SJCRH30 (cell line): ENCODE data around the gene EXOC6B. TPM values are rescaled to one million over a fixed set of nuclear protein-coding genes. Genes with fewer than 3 reads are reported as not detected.

Experiments
- DNase-seq, 2 experiments: peaks; one replicate each; pipeline ENCODE4 v3.0.0-alpha.2; 2015 to 2020
- H3K27ac ChIP-seq: fragments of 250-450 bp; sonication (Bioruptor Pico); 2 replicates; pipeline ENCODE4 v1.5.1; 2020; ENCODE audit warnings: mild to moderate bottlenecking, moderate library complexity
- H3K27me3 ChIP-seq: fragments of 250-450 bp; sonication (Bioruptor Pico); 2 replicates; pipeline ENCODE4 v1.5.1; 2020; ENCODE audit warnings: mild to moderate bottlenecking, moderate library complexity
- H3K36me3 ChIP-seq: fragments of 250-450 bp; sonication (Bioruptor Pico); 2 replicates; pipeline ENCODE4 v1.5.1; 2020; ENCODE audit warnings: mild to moderate bottlenecking, moderate library complexity
- H3K4me1 ChIP-seq: fragments of 250-450 bp; sonication (Bioruptor Pico); 2 replicates; pipeline ENCODE4 v1.5.1; 2020; ENCODE audit warnings: mild to moderate bottlenecking, moderate library complexity
- H3K4me3 ChIP-seq: fragments of 250-450 bp; sonication (Bioruptor Pico); 2 replicates; pipeline ENCODE4 v1.5.1; 2020; ENCODE audit warnings: mild to moderate bottlenecking, moderate library complexity
- H3K9me3 ChIP-seq: fragments of 250-450 bp; sonication (Bioruptor Pico); replicated peaks from 2 replicates; pipeline ENCODE4 v1.5.1; 2020; ENCODE audit warnings: mild to moderate bottlenecking, moderate library complexity
- total RNA-seq: library from RNA; depleted of rRNA; stranded (reverse); fragments of >200 nt; shearing (Covaris generic); gene quantifications from 2 replicates; pipeline ENCODE4 v1.2.3, GENCODE V29; 2014

Gene EXOC6B
- total RNA-seq, 1 experiment from 2014 or later, result 24.8 TPM

DNA sequence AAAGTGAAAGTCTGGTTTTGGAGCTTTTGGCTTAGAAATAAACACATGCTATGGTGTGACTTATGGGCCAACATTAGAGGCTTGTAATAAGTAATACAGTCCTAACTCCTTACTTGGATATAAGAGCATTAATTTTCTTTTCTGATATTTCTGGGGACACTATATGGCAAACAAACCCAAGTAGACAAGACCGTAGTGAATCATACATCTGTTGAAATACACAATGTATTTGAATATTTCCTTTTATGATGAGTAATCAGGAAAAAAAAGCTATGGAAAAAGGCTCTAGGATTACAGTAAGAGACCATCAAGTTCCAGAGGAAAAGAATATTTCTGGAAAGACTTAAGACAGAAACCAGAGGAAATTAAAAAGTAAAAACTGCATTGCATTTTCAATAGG is 532.2 kb downstream of the EXOC6B start:
- no peak for DNase-seq
- Histone ChIP-seq H3K27me3 (no peaks in the 10 kb centered on the region), H3K27ac (no peak overlapping the region), H3K36me3 (no peaks in the 10 kb centered on the region), H3K4me1 (no peaks in the 10 kb centered on the region), H3K4me3 (no peak overlapping the region), H3K9me3 (no peaks in the 10 kb centered on the region; the same call in 1 of the 2 replicates)

DNA sequence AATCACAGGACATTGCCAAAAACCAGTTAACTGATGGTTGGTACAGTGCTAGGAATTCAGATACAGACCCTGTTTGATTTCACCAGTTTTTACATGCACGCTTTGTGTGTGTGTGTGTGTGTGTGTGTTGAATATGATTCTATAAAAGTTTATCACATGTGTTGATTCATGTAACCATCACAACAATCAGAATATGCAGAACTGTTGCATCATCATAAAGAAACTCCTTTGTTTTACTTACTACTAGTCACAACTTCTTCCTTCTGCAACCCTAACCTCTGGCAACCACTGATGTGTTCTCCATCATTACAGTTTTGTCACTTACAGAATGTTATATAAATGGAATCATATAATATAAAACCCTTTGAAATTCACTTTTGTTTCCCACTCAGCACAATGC is 533.4 kb downstream of the EXOC6B start:
- DNase-seq, result no peak
- Histone ChIP-seq H3K4me3 (no peak overlapping the region), H3K27ac (no peak overlapping the region)

DNA sequence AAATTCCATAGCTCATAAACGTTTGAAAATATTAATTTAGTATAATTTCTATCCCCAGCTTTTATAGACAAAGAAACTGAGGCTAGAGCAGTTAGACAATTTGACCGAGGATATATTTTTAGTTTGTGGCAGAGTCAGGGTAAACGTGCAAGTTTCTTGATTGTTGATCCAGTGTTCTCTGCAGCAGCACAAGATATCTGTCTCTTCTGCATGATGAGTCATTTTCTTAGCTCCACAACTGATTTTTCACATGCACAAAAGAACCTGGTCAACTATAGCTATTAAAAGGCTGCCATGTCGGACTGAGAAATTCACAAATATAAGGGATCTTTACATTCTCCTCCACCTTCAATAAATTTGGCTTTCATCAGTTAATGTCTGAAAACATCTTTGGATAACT is 534.8 kb downstream of the EXOC6B start:
- Histone ChIP-seq H3K4me1 (no peaks in the 10 kb centered on the region), H3K36me3 (no peaks in the 10 kb centered on the region), H3K9me3 (no peaks in the 10 kb centered on the region; the same call in 1 of the 2 replicates), H3K4me3 (no peak overlapping the region), H3K27me3 (no peaks in the 10 kb centered on the region), H3K27ac (no peak overlapping the region)
- no peak for DNase-seq

More for the DNA sequence above, 533.4 kb downstream of the EXOC6B start:
- Histone ChIP-seq H3K9me3 (no peaks in the 10 kb centered on the region; the same call in 1 of the 2 replicates), H3K27me3 (no peaks in the 10 kb centered on the region), H3K4me1 (no peaks in the 10 kb centered on the region), H3K36me3 (no peaks in the 10 kb centered on the region)

DNA sequence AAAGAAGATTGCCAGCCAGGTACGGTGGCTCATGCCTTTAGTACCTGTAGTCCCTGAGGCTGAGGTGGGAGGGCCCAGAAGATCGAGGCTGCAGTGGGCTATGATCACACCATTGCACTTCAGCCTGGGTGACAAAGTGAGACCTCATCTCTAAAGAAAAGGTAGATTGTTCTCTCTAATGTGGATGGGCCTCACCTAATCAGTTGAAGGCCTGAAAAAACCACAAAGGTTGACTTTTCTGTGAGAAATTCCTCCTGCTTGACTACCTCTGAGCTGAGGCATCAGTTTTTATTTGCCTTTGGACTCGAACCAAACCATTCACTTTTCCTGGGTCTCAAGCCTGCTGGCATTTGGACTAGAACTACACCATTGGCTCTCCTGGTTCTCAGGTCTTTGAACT is 536.1 kb downstream of the EXOC6B start:
- Histone ChIP-seq H3K4me1 (no peaks in the 10 kb centered on the region), H3K27ac (no peak overlapping the region), H3K9me3 (0 out of 2 replicates have a peak, but pooled peaks cover 2% of the 10 kb centered on the region), H3K27me3 (no peaks in the 10 kb centered on the region), H3K36me3 (no peaks in the 10 kb centered on the region), H3K4me3 (no peak overlapping the region)
- no peak for DNase-seq

DNA sequence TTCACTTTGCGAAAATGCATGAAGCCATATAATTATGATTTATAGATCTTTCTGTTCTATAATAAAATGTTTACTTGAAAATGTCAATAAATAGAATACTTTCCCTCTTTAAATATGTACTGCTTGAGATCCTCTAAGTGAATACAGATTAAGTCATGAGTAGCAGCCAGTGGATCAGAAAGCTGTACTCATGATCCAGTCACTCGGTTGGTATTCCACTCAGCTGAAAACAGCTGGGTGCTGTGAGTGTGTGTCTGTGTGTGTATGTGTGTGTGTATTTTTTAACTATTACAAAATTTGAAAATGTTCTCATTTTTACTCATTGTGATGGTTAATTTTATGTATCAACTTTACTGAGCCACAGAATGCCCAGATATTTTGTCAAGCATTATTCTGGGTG is 536.5 kb downstream of the EXOC6B start:
- Histone ChIP-seq H3K9me3 (0 out of 2 replicates have a peak, but pooled peaks cover 2% of the 10 kb centered on the region), H3K27ac (no peak overlapping the region), H3K27me3 (no peaks in the 10 kb centered on the region), H3K36me3 (no peaks in the 10 kb centered on the region), H3K4me1 (no peaks in the 10 kb centered on the region), H3K4me3 (no peak overlapping the region)
- DNase-seq, result no peak

DNA sequence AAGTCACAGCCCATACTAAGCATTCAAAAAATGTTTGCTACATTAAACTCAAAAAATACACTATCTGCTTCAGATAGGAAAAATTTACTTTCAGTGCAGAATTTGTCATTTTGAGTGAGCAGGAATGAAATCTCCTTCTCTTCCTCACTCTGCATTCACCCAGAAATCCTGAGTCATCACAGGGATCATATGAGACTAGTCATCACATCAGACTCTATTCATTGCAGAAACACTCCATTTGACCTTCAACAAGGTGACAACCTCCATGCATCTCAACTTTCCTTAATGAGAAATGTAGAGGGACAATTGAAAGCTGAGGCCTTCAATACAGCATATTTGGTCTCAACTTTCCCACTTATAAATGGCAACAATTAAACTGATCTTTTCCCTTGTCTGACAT is 547.8 kb downstream of the EXOC6B start:
- H3K36me3 ChIP-seq, result no peaks in the 10 kb centered on the region
- no peak overlapping the region for H3K4me3 ChIP-seq
- no peak for DNase-seq
- no peaks in the 10 kb centered on the region for H3K27me3 ChIP-seq
- 0 out of 2 replicates have a peak, but pooled peaks cover 3% of the 10 kb centered on the region for H3K4me1 ChIP-seq
- H3K9me3 ChIP-seq, result no peaks in the 10 kb centered on the region
- H3K27ac ChIP-seq, result no peak overlapping the region

DNA sequence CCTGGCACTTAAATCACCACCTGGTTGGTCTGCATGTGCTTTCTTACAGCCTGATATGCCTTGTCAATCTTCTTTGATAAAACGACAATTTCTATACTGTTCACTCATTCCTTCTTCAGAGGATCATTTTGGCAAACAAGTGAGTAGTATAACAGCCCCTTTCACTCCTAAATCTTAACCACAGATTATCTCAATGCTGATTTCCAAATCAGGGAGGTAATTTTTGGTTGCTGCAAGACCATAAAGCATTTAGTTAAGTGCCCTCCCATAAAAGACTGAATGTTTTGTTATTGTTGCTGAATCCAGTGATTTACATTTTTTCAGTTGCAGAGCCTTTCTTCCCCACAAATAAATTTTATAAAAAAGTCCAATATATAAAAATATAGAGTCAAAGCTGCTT is 549.0 kb downstream of the EXOC6B start:
- H3K4me3 ChIP-seq, result no peak overlapping the region
- DNase-seq, result no peak
- no peaks in the 10 kb centered on the region for H3K27me3 ChIP-seq
- H3K9me3 ChIP-seq, result no peaks in the 10 kb centered on the region
- H3K4me1 ChIP-seq, result 0 out of 2 replicates have a peak, but pooled peaks cover 3% of the 10 kb centered on the region
- H3K36me3 ChIP-seq, result no peaks in the 10 kb centered on the region
- H3K27ac ChIP-seq, result no peak overlapping the region

DNA sequence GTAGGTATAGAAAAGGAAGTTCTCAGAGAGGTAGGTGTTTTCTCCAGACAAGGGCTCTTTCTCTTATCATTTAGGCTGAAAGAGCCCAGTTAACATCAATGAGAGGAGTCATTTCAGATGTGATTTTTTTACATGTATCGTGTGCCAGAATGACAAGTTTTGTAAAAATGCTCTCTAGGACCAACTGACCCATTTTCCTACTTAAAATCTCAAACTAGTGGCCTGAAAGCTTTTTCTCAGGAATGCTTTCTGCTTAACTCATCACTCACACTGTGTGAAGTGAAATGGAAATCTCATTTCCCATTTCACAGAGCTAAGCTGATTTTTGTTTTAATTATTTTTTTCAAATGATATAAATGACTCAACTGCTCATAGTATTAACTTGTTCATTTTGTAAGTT is 549.5 kb downstream of the EXOC6B start:
- H3K4me1 ChIP-seq, result 0 out of 2 replicates have a peak, but pooled peaks cover 3% of the 10 kb centered on the region
- H3K9me3 ChIP-seq, result no peaks in the 10 kb centered on the region
- DNase-seq, result no peak
- H3K4me3 ChIP-seq, result no peak overlapping the region
- H3K27me3 ChIP-seq, result no peaks in the 10 kb centered on the region
- no peak overlapping the region for H3K27ac ChIP-seq
- no peaks in the 10 kb centered on the region for H3K36me3 ChIP-seq

DNA sequence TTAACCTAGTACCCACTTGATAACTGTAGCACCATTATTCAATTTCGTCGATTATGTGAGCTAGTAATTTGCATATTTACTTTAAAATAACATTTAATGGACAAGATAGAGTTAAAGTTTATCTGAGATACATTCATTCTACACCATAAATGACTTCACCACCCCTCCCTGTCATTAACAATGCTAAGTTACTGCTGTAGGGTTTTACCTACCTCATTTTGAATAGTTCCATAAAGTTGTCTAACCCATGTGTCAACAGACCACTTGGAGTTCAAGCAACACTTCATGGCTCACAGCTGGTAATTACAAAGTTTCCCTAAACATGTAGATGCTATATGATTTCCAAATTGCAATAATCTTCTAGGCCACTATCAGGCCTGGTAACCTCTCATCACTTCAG is 550.7 kb downstream of the EXOC6B start:
- Histone ChIP-seq H3K4me3 (no peak overlapping the region), H3K27ac (no peak overlapping the region), H3K36me3 (no peaks in the 10 kb centered on the region), H3K4me1 (no peaks in the 10 kb centered on the region), H3K9me3 (no peaks in the 10 kb centered on the region), H3K27me3 (no peaks in the 10 kb centered on the region)
- no peak for DNase-seq

DNA sequence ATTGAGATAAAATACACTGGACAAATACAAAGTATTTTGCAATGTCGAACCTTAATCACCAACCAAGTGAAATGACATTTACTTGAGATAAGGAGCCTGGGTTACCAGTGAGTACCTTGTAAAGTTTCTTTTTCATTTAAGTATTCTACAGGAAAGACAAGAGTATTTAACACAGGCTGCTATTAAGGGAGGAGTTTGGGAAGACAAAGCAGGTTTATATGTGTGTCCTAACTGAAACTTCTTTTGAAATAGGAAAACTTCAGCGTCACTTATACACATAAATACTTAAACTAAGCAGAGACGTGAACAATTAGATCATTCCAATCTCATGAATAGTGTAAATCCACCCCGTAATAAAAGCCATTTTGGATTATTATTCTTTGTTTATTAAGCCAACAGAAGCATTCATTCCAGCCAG is 551.4 kb downstream of the EXOC6B start:
- no peak overlapping the region for H3K27ac ChIP-seq
- H3K27me3 ChIP-seq, result no peaks in the 10 kb centered on the region
- no peaks in the 10 kb centered on the region for H3K4me1 ChIP-seq
- H3K9me3 ChIP-seq, result no peaks in the 10 kb centered on the region
- H3K36me3 ChIP-seq, result no peaks in the 10 kb centered on the region
- no peak for DNase-seq
- H3K4me3 ChIP-seq, result no peak overlapping the region

DNA sequence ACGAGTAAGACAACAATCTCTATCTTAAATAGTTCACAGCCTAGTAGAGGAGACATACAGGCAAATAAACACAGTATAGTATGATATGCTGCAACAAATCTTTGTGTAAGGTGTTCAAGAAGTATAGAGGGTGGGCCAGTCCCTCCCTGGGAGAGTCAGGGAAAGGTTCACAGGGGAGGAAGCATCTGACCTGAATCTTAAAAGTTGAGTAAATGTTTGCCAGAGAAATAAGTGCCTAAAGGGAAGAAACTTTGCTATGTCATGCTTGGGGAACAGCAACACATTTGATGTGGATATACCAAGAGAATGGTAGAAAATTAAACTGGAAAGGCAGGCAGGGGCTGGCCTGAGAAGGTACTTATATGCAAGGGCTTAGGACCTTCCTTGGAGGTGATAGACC is 552.4 kb downstream of the EXOC6B start:
- H3K27ac ChIP-seq, result no peak overlapping the region
- H3K9me3 ChIP-seq, result no peaks in the 10 kb centered on the region
- H3K36me3 ChIP-seq, result no peaks in the 10 kb centered on the region
- no peak for DNase-seq
- no peaks in the 10 kb centered on the region for H3K4me1 ChIP-seq
- no peak overlapping the region for H3K4me3 ChIP-seq
- no peaks in the 10 kb centered on the region for H3K27me3 ChIP-seq

DNA sequence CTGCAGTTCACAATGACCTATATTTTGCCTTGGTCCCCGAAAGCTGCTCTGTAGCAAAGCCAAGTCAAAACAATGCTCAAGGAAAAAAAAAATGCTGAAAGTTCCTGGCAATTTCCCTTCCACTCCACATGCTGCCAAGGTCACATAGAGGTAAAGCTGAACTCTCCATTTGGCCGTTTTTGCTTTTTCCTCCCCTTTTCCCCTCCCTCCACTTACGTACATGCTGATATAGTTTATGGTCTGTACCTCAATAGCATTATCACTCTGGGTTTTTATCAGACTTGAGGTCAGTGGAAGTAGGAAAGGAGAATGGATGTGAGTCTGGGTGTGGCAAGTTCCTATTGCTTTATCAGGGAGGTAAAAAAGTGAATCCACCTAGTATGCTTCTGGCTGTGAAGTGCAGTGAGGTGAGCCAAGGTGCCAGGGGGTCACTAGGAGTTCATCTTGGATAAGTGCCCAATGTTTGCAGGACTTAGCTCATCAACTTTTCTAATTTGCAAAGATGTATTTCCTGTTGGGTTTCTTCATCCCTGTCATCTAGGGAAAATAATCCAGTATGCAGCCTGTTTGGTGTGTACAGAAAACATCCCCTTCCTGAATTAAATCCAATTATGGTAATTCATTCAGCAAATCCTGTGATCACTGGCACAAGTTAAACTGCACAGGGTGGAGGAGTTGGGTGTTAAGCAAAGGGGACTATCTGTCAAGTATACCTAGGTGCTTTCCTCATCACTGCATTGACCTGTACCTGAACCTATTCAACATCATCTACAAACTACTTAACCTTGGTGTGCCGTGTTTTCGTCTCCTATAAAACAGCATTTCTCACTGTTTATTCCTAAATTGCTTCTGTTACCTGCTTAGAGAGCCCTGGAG is 553.8 kb downstream of the EXOC6B start:
- DNase-seq, result no peak
- H3K27me3 ChIP-seq, result no peaks in the 10 kb centered on the region
- H3K36me3 ChIP-seq, result no peaks in the 10 kb centered on the region
- H3K27ac ChIP-seq, result no peak overlapping the region
- H3K4me3 ChIP-seq, result no peak overlapping the region
- no peaks in the 10 kb centered on the region for H3K9me3 ChIP-seq
- H3K4me1 ChIP-seq, result no peaks in the 10 kb centered on the region

DNA sequence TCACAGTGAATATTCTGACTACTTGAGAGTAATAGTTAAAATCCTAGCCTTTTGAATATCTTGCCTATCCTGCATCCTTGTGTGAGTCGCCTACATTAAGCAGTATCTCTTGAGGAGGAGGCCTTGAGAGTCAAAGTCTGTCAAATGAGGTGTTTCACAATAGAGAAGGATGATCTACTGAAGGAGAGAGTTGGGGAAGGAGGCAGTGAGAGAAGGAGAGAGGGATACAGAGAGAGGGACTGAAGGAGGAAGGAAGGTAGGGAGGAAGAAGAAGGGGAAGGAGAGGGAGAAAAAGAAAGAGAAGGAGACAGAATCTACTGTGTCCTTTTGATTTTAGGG is 554.6 kb downstream of the EXOC6B start:
- Histone ChIP-seq H3K27me3 (no peaks in the 10 kb centered on the region), H3K27ac (no peak overlapping the region), H3K4me1 (no peaks in the 10 kb centered on the region), H3K4me3 (no peak overlapping the region), H3K9me3 (no peaks in the 10 kb centered on the region), H3K36me3 (no peaks in the 10 kb centered on the region)
- DNase-seq, result no peak

DNA sequence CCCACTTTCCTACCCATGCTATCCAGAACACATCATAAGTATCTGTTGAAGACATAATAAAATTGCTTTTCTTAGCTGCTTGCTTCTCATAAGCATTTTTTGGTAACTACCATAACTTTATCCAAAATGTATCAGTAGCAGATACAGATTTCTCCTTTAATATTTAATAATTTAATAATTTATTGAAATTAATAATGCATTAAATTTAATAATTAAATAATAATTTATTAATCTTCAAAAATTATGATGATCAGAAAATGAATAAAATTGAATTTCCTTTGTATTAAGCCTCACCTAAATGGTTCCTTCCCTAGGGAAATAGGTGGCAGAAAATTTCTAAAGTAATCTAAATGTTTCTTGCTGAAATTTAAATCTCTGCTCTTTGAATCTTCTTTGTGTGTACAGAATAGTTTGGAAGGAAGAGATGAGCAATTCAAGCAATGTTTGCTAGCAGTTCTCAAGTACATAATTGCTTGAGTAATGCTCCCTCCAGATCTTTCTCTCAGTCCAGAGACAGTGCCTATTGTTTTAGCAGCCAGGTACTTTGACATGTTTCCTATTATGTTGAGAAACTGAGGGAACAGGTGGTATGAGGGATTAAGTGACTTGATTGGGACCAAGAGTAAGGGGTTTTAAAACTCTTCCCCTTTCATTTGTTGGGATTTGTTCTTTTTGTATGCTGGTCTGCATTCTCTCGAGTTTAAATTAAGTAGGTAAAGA is 555.1 kb downstream of the EXOC6B start:
- Histone ChIP-seq H3K4me1 (no peaks in the 10 kb centered on the region), H3K27me3 (no peaks in the 10 kb centered on the region), H3K9me3 (no peaks in the 10 kb centered on the region), H3K27ac (no peak overlapping the region), H3K36me3 (no peaks in the 10 kb centered on the region), H3K4me3 (no peak overlapping the region)
- no peak for DNase-seq

DNA sequence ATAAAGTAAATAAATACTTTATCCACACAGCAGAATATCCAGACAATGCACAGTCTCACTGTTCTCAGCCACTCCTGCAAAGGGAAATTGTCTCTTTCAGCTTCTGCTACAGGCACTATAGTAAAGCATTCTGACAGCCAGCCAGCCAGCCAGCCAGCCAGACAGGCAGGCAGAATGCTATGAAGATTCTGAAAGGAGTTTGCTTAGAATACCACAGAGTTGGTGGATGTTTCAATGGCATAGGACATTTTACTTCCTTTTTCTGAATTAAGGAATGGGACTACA is 562.1 kb downstream of the EXOC6B start:
- no peaks in the 10 kb centered on the region for H3K36me3 ChIP-seq
- no peaks in the 10 kb centered on the region for H3K9me3 ChIP-seq
- peak in 1 of 2 experiments; percentile 23 for DNase-seq
- H3K4me1 ChIP-seq, result no peaks in the 10 kb centered on the region; the same call in 1 of the 2 replicates
- no peaks in the 10 kb centered on the region for H3K27me3 ChIP-seq
- no peak overlapping the region for H3K4me3 ChIP-seq
- no peak overlapping the region for H3K27ac ChIP-seq
